Activated T-helper 1 cell treated with anti-CD3 and anti-CD28 coated beads, Interleukin-2, amount 50 U/mL, for 16 hours (primary cell): Measurements from ENCODE around the gene SLC26A5.
"Not testable (repeated sequence)": the region's sequence is repeated elsewhere in the genome, so short reads cannot be mapped to it uniquely, and the experiment has no call there.

Experiments
- DNase-seq, 2 donors: peaks; one replicate each; pipeline ENCODE4 v3.0.0-alpha.2; 2020; ENCODE audit warnings: low read depth in 1 of 2, low spot score in 1 of 2

SLC26A5 gene

DNA sequence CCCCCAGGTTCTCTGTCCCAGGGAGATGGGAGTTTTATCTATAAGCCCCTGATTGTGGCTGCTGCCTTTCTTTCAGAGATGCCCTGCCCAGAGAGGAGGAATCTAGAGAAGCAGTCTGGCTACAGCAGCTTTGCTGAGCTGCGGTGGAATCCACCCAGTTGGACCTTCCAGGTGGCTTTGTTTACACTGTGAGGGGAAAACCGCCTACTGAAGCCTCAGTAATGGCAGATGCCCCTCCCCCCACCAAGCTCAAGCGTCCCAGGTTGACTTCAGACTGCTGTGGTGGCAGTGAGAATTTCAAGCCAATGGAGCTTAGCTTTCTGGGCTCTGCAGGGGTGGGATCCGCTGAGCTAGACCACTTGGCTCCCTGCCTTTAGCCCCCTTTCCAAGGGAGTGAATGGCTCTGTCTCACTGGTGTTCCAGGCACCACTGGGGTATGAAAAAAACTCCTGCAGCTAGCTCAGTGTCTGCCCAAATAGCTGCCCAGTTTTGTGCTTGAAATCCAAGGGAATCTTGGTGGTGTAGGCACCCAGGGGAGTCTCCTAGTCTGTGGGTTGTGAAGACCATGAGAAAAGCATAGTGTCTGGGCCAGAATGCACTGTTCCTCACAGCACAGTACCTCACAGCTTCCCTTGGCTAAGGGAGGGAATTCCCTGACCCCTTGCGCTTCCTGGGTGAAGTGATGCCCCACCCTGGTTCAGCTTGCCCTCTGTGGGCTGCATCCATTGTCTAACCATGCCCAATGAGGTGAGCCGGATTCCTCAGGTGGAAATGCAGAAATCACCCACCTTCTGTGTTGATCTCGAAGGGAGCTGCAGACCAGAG, 40.0 kb downstream of the SLC26A5 start:
- not testable (repeated sequence) for DNase-seq

DNA sequence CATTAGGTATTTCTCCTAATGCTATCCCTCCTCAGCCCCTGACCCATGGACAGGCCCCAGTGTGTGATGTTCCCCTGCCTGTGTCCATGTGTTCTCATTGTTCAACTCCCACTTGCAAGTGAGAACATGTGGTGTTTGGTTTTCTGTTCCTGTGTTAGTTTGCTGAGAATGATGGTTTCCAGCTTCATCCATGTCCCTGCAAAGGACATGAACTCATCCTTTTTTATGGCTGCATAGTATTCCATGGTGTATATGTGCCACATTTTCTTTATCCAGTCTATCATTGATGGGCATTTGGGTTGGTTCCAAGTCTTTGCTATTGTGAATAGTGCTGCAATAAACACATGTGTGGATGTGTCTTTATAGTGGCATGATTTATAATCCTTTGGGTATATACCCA, 46.3 kb downstream of the SLC26A5 start:
- DNase-seq, result not testable (repeated sequence)

DNA sequence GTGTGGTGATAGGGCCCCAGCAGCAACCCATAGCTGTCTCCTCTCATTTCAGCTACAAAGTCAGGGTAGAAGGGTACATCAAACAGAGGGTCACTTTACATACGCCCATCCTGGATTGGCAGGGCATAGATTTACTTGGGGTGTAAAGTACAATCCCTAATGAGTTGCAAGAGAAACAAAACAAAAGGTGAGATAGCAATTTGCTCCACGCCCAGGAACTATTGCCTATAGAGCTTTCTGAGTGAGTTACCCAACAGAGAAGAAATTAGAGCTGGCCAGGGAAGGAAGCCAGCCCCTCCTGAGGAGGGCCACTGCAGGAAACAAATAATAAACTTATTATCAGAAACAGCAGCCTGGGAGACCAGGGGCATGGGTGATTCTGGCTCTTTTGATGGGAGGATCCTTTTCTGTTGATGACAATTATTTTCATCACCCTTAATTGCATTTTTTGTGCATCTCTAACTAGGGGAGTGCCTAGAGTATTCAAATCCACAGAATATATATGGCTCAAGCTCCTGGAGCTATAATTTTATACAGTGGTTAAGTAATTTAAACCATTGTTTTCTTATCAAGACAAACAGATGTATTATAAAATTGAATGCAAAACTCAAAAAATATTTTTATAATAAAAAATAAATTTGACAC, 47.4 kb downstream of the SLC26A5 start:
- no peak for DNase-seq

- no peak for DNase-seq
Measured at GRCh38 chr7:103396471-103396870, 49.5 kb downstream of the SLC26A5 start.

DNA sequence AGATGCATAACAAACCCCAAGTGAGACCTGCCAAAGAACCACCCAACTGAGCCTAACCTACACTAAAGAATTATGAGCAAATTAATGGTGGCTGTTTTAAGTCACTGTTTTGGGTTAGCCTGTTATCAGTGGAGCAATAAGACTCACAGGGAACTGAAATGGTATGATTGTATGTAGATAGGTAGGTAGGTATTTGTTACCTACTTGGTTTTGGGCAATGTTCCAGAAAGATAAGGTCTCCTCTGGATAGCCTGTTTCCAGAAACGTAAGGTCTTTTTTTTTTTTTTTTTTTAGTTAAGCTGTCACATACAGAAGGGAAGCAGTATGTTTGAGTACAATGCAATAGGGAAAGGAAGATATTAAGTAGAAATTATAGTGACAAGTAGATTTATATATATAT, 50.9 kb downstream of the SLC26A5 start:
- DNase-seq, result no peak

DNA sequence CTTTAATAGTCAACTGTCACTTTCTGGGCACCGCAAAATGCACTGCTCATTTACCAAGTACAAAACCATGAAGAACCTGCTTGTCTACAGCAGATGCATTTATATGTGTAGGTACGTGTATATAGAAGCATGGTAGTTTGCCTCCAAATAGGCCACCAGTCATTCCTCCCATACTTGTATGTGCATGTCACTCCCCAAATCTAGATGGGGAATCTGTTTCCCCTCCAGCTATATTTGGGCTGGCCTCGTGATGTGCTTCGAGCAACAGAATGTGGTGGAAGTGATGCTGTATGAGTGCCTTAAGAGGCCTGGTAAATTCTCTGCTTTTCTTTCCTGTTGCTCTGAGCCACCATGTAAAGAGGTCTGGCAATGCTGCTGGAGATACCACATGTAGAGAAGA, 51.4 kb downstream of the SLC26A5 start:
- DNase-seq, result no peak

GRCh38 chr7:103391976-103392375, 54.0 kb downstream of the SLC26A5 start:
- DNase-seq, result no peak

GRCh38 chr7:103391150-103391549, 54.9 kb downstream of the SLC26A5 start:
- no peak for DNase-seq

DNA sequence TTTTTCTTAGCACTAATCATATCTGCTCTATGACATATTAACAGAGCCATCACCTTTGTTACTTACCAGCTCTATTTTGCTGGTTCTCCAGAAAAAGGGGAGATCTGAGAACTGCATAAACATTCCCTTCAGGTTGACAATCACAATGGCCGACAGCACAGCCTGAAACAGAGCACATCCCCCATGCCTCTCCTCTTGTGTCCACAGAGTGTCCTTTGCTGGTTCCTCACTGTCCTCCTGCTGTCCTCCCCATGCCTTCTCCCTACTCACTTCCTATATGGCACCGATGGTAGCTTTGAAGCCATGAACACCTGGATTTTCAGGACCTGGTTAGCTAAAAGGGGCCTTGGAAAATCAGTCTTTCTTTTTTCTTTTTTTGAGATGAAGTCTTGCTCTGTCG, 56.7 kb downstream of the SLC26A5 start:
- no peak for DNase-seq

DNA sequence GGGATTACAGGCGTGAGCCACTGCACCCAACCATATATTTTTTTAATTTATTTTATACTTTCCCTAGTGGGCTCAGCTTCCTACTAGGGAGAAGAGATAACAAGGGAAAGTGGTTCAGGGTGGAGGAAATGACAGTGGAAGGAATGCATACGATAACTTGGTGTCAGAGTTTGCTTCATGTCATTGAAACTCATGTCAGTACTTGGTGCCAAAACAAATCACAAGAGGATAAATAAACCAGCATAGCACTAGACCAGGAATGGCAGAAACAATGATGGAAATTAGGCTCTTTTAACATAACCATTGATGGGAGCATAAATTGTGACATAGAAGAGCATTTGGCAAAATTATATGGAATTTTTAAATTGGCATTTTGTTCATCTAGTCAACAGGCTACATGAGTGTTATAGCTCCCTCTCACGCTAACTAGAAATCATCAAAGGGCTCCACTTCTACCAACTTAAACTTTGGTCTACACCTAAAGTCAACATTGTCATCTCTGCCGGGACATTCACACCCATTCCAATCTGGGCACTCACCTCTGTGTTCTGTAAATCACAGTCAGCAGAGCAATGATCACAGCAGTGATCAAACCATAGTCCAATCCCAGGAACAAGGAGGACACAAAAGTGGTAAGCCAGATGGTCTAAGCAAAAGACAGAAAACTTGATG, 57.4 kb downstream of the SLC26A5 start:
- DNase-seq, result no peak

DNA sequence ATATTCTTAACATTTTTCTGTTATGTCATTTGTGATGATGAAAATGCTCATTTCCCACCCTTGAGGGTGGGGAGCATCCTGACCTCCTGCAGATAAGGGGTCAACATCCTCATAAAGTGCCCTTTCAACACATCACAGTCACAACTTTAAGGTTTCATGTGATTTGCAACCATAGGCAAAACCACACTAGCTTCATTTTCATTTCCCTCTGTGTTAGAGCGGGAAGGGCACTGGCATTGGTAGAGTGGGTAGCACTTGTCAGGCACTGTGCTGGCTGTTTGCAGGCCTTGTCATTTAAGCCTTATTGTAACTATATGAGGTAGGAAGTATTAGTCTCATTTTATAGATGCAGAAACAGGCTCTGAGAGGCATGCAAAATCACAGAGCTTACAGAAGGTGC, 58.8 kb downstream of the SLC26A5 start:
- DNase-seq, result no peak

DNA sequence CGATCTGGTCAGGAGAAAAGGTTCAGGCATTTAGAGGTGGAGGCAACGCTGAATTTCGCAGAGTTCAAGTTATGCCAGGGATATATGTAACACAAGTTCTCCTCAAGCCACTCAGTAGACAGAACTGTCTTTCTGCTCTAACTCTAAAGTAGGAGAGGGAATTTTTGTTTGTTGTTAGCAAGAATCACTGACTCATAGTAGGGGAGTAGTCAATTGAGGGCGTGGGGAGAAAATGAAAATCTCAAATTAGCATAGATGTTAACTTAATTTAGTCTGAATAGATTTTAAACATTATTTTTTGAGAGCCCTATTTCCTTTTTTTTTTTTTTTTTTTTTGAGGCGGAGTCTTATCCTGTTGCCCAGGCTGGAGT, 64.0 kb downstream of the SLC26A5 start:
- DNase-seq, result no peak

GRCh38 chr7:103381280-103382031, 64.6 kb downstream of the SLC26A5 start:
- DNase-seq, result no peak

DNA sequence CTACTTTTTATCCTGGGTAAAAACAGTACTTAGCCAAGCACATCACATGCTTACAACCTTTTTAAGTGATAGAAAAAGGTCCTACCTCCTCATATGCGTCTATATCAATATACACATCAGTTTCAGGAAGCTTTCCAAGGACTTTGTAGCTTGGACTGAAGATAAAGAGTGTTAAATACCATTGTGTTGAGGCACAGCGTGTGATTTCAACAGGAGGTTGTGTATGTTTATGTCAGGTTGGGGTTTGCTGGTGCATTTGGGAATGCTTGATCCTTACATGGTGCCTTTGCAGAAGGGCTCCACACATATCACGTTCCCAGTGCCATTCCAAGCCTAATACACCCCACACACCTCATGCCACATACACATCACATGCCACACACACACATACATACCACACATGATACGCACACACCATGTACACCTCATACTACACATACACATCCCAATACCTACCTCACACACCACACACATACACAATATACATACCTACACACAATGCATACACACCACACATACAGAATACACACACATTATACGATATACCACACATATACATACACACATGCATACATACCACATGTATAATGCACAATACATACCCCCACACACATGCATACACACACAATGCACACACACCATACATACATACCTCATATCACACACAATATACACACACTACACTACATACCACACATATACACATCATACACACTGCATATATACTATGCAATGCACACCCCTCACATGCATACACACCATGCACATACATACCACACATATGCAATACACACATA, 65.4 kb downstream of the SLC26A5 start:
- DNase-seq, result no peak

DNA sequence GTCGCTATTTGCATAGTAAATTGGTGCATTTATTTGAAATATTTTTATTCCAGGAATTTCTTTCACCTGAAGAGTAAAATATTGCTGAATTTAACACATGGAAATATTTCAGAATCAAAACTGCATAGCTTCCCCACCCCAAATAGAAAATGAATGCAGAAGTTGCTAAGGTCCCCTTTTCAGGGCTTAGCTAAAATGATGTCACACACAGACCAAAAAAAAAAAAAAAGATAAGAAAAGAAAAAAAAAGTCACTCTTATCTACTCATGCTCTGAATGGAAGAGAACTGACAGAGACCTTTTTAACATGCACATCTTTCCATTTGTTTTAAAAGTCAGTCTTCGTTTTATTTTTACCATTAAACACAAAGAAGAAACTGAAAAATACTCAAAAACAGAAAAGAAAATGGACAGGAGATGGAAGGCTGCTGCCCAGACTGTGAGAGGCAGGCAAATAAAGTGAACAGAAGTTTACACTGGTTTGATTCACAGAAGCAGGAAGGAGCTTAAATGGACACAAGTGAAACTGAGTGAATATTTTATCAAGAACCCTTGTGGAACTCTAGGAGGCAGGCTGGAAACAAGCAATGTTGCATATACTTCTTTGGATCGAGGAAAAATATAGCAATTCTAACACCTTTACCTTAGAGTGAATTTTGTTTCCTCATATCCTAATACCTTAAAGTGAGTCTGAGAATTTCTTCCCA, 66.6 kb downstream of the SLC26A5 start:
- DNase-seq, result no peak

- DNase-seq, result no peak
Measured at GRCh38 chr7:103373866-103374643, 72.0 kb downstream of the SLC26A5 start.

GRCh38 chr7:103369432-103369831, 76.6 kb downstream of the SLC26A5 start:
- no peak for DNase-seq

DNA sequence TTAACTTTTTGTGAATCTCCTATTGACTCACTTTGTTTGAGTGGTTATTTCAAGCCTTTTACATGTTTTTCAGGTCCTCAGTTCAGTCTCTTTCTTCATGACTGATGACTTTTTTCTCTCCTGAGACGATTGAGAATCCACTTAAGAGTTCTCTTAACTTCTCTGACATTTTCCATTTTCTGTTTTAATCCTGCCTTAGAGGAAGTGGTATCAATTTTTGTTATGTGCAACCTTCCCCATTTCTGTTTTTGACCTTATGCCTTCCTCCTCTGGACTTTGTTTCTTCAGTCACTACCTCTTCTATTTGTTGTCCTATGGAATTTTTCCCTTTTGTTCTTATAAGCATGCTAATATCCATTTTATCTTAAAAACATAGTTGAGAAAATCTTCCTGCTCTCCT, 96.2 kb downstream of the SLC26A5 start:
- no peak for DNase-seq

GRCh38 chr7:103348959-103349358, 97.0 kb downstream of the SLC26A5 start:
- DNase-seq, result no peak
